PC-3 (cell line): ENCODE data around the gene CGN. TPM values are rescaled to one million over a fixed set of nuclear protein-coding genes. Genes with fewer than 3 reads are reported as not detected.
A peak's percentile ranks its signal among the peaks of the same experiment; 100 is the strongest.

Experiments used
- ATAC-seq: fragments of 200-7000 bp; cut with Tn5 transposase; 2 replicates; pipeline ENCODE4 v1.9.1; 2020; ENCODE audit warnings: mild to moderate bottlenecking, moderate library complexity
- BruUV-seq: library from RNA; stranded (reverse); fragments of 400-500 nt; replicated peaks from 2 replicates; lab custom pipeline; 2021; lab: Mats Ljungman, UMichigan
- CTCF ChIA-PET: fragments of 300-600 bp; sonication (Branson Sonifier 250); formaldehyde crosslinking; loops from one replicate; lab custom pipeline; 2022; ENCODE audit warnings: antibody characterized with exemption; lab: Charles Lee
- POLR2A ChIA-PET: fragments of 300-600 bp; sonication (Branson Sonifier 250); formaldehyde crosslinking; loops from one replicate; lab custom pipeline; 2022; ENCODE audit warnings: antibody characterized with exemption; ENCODE audit not compliant: unreplicated experiment; lab: Charles Lee
- DNase-seq: peaks from one replicate; pipeline ENCODE4 v3.0.0-alpha.2; 2015
- H2AFZ ChIP-seq: fragments of 300-600 bp; sonication (generic); 2 replicates; pipeline ENCODE4 v1.6.0; 2016; ENCODE audit warnings: antibody characterized with exemption, low read length
- H3F3A ChIP-seq: fragments of 300-600 bp; sonication (generic); one replicate; pipeline ENCODE4 v1.6.0; 2017; ENCODE audit warnings: antibody characterized with exemption, low read length, control low read depth, mild to moderate bottlenecking; ENCODE audit not compliant: unreplicated experiment
- H3K27ac ChIP-seq: fragments of 300-600 bp; sonication (generic); 2 replicates; pipeline ENCODE4 v1.5.1; 2016; ENCODE audit warnings: mild to moderate bottlenecking, low read length
- H3K27me3 ChIP-seq: fragments of 300-600 bp; sonication (generic); 2 replicates; pipeline ENCODE4 v1.6.1; 2016; ENCODE audit warnings: low read length, mixed read lengths
- H3K36me3 ChIP-seq: fragments of 300-600 bp; sonication (generic); 2 replicates; pipeline ENCODE4 v1.6.1; 2016; ENCODE audit warnings: low read depth, mixed run types, low read length, mixed read lengths
- H3K4me1 ChIP-seq: fragments of 300-600 bp; sonication (generic); 2 replicates; pipeline ENCODE4 v1.5.1; 2016; ENCODE audit warnings: low read length; ENCODE audit not compliant: insufficient read depth
- H3K4me2 ChIP-seq: fragments of 300-600 bp; sonication (generic); 2 replicates; pipeline ENCODE4 v1.6.0; 2016; ENCODE audit warnings: low read length
- H3K4me3 ChIP-seq: fragments of 300-600 bp; sonication (generic); 2 replicates; pipeline ENCODE4 v1.5.1; 2016; ENCODE audit warnings: mild to moderate bottlenecking, low read length, mixed read lengths
- H3K79me2 ChIP-seq: fragments of 300-600 bp; sonication (generic); 2 replicates; pipeline ENCODE4 v1.6.1; 2017; ENCODE audit warnings: low read length, mixed read lengths
- H3K9ac ChIP-seq: fragments of 300-600 bp; sonication (generic); 2 replicates; pipeline ENCODE4 v1.6.0; 2016; ENCODE audit warnings: mild to moderate bottlenecking, low read length
- H3K9me2 ChIP-seq: fragments of 300-600 bp; sonication (generic); replicated peaks from 2 replicates; pipeline ENCODE4 v1.6.1; 2016; ENCODE audit warnings: mixed run types, low read length, mixed read lengths
- H3K9me3 ChIP-seq: fragments of 300-600 bp; sonication (generic); 2 replicates; pipeline ENCODE4 v1.6.1; 2016; ENCODE audit warnings: low read length, mixed read lengths
- H4K20me1 ChIP-seq: fragments of 300-600 bp; sonication (generic); 2 replicates; pipeline ENCODE4 v1.6.1; 2016; ENCODE audit warnings: low read length, mixed read lengths
- CTCF ChIP-seq: fragments of 300-600 bp; sonication (generic); conservative IDR thresholded peaks from 2 replicates; pipeline ENCODE4 v1.5.1; 2017; ENCODE audit warnings: antibody characterized with exemption, low read depth, mild to moderate bottlenecking, low read length
- EZH2 ChIP-seq: fragments of 300-600 bp; sonication (generic); IDR thresholded peaks from one replicate; pipeline ENCODE4 v1.6.1; 2017; ENCODE audit warnings: antibody characterized with exemption, mild to moderate bottlenecking, low read length; ENCODE audit not compliant: unreplicated experiment
- EZH2phosphoT487 ChIP-seq: fragments of 300-600 bp; sonication (generic); IDR thresholded peaks from 2 replicates; pipeline ENCODE4 v1.6.1; 2018; ENCODE audit warnings: mild to moderate bottlenecking, antibody characterized with exemption, low read length, borderline replicate concordance
- intact Hi-C: fragments of 100-400 bp; cut with micrococcal nuclease; formaldehyde crosslinking; loops from 2 replicates; pipeline ENCODE4 v1.9.0; 2023
- total RNA-seq: library from RNA; depleted of rRNA; stranded (reverse); fragments of >200 nt; gene quantifications from 2 replicates; pipeline ENCODE4 v1.2.3, GENCODE V29; 2014

Gene CGN
- total RNA-seq, 1 experiment from 2014 or later = 13.3 TPM

DNA sequence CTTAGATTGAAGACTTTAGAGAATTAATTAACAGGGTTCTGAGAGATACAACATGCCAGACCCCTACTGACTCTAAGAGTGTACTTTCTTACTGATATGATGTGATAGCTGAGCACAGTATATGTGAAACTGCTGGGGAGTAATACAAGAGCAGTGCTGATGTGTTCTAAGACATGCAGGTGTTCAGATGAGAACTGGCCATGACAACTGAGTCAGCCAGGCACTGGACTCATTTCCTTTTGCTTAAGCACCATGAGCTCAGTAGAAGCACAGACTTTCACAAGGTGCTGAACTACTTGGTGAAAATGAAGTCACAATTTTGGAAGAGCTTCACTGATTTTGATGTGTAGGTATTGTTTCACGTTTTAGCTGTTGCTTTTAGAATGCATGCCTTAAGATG lies 36.0 kb upstream of the CGN start:
- intact Hi-C loops = no loop called here
- Histone ChIP-seq H2AFZ (0 out of 2 replicates have a peak overlapping the region, but pooled peaks have one; percentile 0), H3K4me2 (no peak overlapping the region), H3K9ac (no peak overlapping the region), H3K9me2 (no peaks in the 10 kb centered on the region), H4K20me1 (no peaks in the 10 kb centered on the region), H3K36me3 (no peaks in the 10 kb centered on the region), H3K9me3 (no peaks in the 10 kb centered on the region), H3K4me3 (no peak overlapping the region), H3K4me1 (no peaks in the 10 kb centered on the region), H3F3A (no peaks in the 10 kb centered on the region), H3K27ac (no peak overlapping the region), H3K27me3 (no peaks in the 10 kb centered on the region), H3K79me2 (no peaks in the 10 kb centered on the region)
- ATAC-seq (no peak), DNase-seq (no peak)
- BruUV-seq = no TSS peak
- CTCF ChIA-PET = interaction anchor here (0.6 kb wide), 1 partner anchor 20 kb away, joined by 10 read pairs; no protein-coding TSS in a partner anchor
- POLR2A ChIA-PET = interaction anchor here (0.6 kb wide), 2 partner anchors 14 to 36 kb away, joined by 3 to 6 read pairs; partner anchors contain the start of gene CGN
- TF ChIP-seq EZH2phosphoT487 (no peak), CTCF (no peak), EZH2 (no peak)

DNA sequence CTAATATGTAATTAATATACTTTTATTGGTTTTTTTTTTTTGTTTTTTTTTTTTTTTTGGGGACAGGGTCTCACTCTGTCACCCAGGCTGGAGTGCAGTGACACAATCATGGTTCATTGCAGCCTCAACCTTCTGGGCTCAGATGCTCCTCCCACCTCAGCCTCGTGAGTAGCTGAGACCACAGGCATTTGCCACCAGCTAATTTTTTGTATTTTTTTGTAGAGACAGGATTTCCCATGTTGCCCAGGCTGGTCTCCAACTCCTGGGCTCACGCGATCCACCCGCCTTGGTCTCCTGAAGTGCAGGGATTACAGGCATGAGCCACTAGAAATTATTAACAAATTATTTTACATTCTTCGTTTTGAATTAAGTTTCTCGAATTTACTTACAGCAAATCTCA lies 35.1 kb upstream of the CGN start:
- DNase-seq = no peak
- no peak for ATAC-seq
- no peak overlapping the region for H3K9ac ChIP-seq
- H3K4me1 ChIP-seq = no peaks in the 10 kb centered on the region
- H3K9me3 ChIP-seq = no peaks in the 10 kb centered on the region
- no peaks in the 10 kb centered on the region for H3K36me3 ChIP-seq
- no peak overlapping the region for H3K4me3 ChIP-seq
- no TSS peak for BruUV-seq
- no peak for TF ChIP-seq EZH2
- no peak for TF ChIP-seq EZH2phosphoT487
- no peak for TF ChIP-seq CTCF
- ChIA-PET POLR2A (no interaction called here), CTCF (no interaction called here)
- H3K79me2 ChIP-seq = no peaks in the 10 kb centered on the region
- H4K20me1 ChIP-seq = no peaks in the 10 kb centered on the region
- H3K9me2 ChIP-seq = no peaks in the 10 kb centered on the region
- H3K27ac ChIP-seq = no peak overlapping the region
- no peaks in the 10 kb centered on the region for H3F3A ChIP-seq
- no peaks in the 10 kb centered on the region for H3K27me3 ChIP-seq
- no peak overlapping the region for H2AFZ ChIP-seq
- intact Hi-C loops = no loop called here
- no peak overlapping the region for H3K4me2 ChIP-seq

- TF ChIP-seq EZH2 (no peak), EZH2phosphoT487 (no peak), CTCF (no peak)
- no peaks in the 10 kb centered on the region for H3K27me3 ChIP-seq
- no peak overlapping the region for H3K9ac ChIP-seq
- no peaks in the 10 kb centered on the region for H3F3A ChIP-seq
- intact Hi-C loops = no loop called here
- H2AFZ ChIP-seq = no peak overlapping the region
- CTCF ChIA-PET = no interaction called here
- no peaks in the 10 kb centered on the region for H3K9me3 ChIP-seq
- POLR2A ChIA-PET = no interaction called here
- no peaks in the 10 kb centered on the region for H3K9me2 ChIP-seq
- H3K4me3 ChIP-seq = no peak overlapping the region
- BruUV-seq = no TSS peak
- H3K27ac ChIP-seq = no peak overlapping the region
- no peaks in the 10 kb centered on the region for H4K20me1 ChIP-seq
- no peaks in the 10 kb centered on the region for H3K4me1 ChIP-seq
- no peaks in the 10 kb centered on the region for H3K79me2 ChIP-seq
- no peak for ATAC-seq
- no peak for DNase-seq
- H3K36me3 ChIP-seq = no peaks in the 10 kb centered on the region
- no peak overlapping the region for H3K4me2 ChIP-seq
These were observed 34.1 kb upstream of the CGN start for GRCh38 chr1:151477066-151477465.
